NB4 (cell line): ENCODE results near the gene PNMT.

Experiments used
- POLR2A ChIP-seq: IDR thresholded peaks from 2 replicates; pipeline ENCODE4 v1.6.1; 2011; ENCODE audit warnings: mild to moderate bottlenecking; ENCODE audit not compliant: insufficient read length; ENCODE audit errors: extremely low read depth
- TF ChIP-seq, protein P1 (sequence below): IDR thresholded peaks from one replicate; pipeline ENCODE4 v1.5.1; 2012; ENCODE audit warnings: low read depth, low read length
- TF ChIP-seq, protein P2 (sequence below): IDR thresholded peaks from 2 replicates; pipeline ENCODE4 v1.6.1; 2011; ENCODE audit warnings: low read depth, low read length

DNA sequence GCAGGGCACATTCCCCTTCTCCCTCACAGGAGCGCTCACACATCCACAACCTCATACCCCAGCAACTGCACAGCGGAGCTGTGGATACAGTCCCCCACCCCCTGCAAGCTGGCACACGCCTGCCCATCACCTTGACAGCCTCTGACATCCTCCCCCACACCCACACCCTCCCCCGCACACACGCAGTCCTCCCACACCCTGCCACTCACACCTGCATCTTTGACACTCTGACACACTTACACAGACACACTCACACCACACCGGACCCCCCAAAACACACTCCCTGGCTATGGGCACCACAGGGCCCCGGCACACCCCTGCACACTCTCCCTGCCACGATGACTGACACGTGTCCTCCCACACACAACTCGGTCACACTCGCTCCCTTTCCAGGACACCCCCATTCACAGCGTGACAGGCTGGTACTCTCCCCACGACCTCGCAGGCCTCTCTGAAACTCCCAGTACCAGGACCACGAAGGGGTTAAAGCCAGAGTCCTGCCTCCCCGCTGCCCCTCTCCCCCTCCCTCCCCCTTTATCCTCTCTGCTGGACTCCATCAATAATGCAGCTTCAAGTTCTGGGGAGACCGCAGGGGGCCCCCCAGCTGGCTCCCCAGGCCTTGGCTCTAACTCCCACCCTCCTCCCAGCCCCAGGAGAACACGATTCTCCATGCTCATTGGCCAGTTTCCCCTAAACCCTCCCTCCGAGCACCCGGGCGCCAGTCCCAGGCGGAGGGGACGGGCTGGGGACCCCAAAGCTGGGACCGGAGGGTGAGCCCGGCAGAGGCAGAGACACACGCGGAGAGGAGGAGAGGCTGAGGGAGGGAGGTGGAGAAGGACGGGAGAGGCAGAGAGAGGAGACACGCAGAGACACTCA is 41.8 kb upstream of the PNMT start, which contains the start of gene PPP1R1B:
- TF ChIP-seq POLR2A: no peak
- TF ChIP-seq, protein P1, sequence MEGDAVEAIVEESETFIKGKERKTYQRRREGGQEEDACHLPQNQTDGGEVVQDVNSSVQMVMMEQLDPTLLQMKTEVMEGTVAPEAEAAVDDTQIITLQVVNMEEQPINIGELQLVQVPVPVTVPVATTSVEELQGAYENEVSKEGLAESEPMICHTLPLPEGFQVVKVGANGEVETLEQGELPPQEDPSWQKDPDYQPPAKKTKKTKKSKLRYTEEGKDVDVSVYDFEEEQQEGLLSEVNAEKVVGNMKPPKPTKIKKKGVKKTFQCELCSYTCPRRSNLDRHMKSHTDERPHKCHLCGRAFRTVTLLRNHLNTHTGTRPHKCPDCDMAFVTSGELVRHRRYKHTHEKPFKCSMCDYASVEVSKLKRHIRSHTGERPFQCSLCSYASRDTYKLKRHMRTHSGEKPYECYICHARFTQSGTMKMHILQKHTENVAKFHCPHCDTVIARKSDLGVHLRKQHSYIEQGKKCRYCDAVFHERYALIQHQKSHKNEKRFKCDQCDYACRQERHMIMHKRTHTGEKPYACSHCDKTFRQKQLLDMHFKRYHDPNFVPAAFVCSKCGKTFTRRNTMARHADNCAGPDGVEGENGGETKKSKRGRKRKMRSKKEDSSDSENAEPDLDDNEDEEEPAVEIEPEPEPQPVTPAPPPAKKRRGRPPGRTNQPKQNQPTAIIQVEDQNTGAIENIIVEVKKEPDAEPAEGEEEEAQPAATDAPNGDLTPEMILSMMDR: no peak
- TF ChIP-seq, protein P2, sequence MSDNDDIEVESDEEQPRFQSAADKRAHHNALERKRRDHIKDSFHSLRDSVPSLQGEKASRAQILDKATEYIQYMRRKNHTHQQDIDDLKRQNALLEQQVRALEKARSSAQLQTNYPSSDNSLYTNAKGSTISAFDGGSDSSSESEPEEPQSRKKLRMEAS: no peak
